Measurements from ENCODE around the gene SFI1. TPM values are rescaled to one million over a fixed set of nuclear protein-coding genes. Genes with fewer than 3 reads are reported as not detected.

The SFI1 gene
- total RNA-seq, 1 donor from 2014 or later, result 13.6 TPM

- H3K36me3 Mint-ChIP-seq (ENCODE audit: low read depth, unreplicated experiment), result peaks cover 2% of the 10 kb centered on the region
- H3K4me1 Mint-ChIP-seq (ENCODE audit: low read depth, unreplicated experiment), result peaks cover 5% of the 10 kb centered on the region
- no peaks in the 10 kb centered on the region for H3K9me3 Mint-ChIP-seq (ENCODE audit: unreplicated experiment)
- no peak overlapping the region for H3K4me3 ChIP-seq (ENCODE audit: insufficient read depth, low read depth, low read length)
- no peak for TF ChIP-seq EZH2 (IDR thresholded peaks at IDR 0.05; ENCODE audit: insufficient read depth, low read length)
- no peak for TF ChIP-seq CTCF (IDR thresholded peaks at IDR 0.05; ENCODE audit: insufficient read depth, low read depth, low read length)
- no peak for FAIRE-seq
- no peak overlapping the region for H3K27ac Mint-ChIP-seq (ENCODE audit: unreplicated experiment)
- H3K27ac ChIP-seq (ENCODE audit: low read depth, low read length), result no peak overlapping the region
- no peaks in the 10 kb centered on the region for H3K36me3 ChIP-seq (ENCODE audit: insufficient read depth, low read length)
- H2AFZ ChIP-seq (ENCODE audit: low read depth, low read length), result no peak overlapping the region
- H4K20me1 ChIP-seq (ENCODE audit: insufficient read depth, low read length), result no peaks in the 10 kb centered on the region
- H3K4me2 ChIP-seq (ENCODE audit: low read length), result no peak overlapping the region
- no peaks in the 10 kb centered on the region for H3K79me2 ChIP-seq (ENCODE audit: insufficient read depth, low read length)
- H3K4me3 Mint-ChIP-seq (ENCODE audit: unreplicated experiment), result no peak overlapping the region
- H3K27me3 Mint-ChIP-seq (ENCODE audit: low read depth, unreplicated experiment), result no peaks in the 10 kb centered on the region
- DNase-seq (ENCODE audit: low read depth), result no peak
- no peaks in the 10 kb centered on the region for H3K9me3 ChIP-seq (ENCODE audit: insufficient read depth, low read depth, low read length)
- H3K9ac ChIP-seq (ENCODE audit: low read length), result no peak overlapping the region
- no peaks in the 10 kb centered on the region for H3K27me3 ChIP-seq (ENCODE audit: insufficient read depth, low read length)
- H3K4me1 ChIP-seq (ENCODE audit: insufficient read depth, low read length), result peaks cover 14% of the 10 kb centered on the region
These were observed 107.2 kb downstream of the SFI1 start for GRCh38 chr22:31603574-31603973.

GRCh38 chr22:31604137-31604705 lies 107.9 kb downstream of the SFI1 start:
- Histone ChIP-seq H3K4me3 (ENCODE audit: insufficient read depth, low read depth, low read length) (no peak overlapping the region), H3K9me3 (ENCODE audit: insufficient read depth, low read depth, low read length) (no peaks in the 10 kb centered on the region), H2AFZ (ENCODE audit: low read depth, low read length) (no peak overlapping the region), H3K9ac (ENCODE audit: low read length) (no peak overlapping the region), H4K20me1 (ENCODE audit: insufficient read depth, low read length) (no peaks in the 10 kb centered on the region), H3K36me3 (ENCODE audit: insufficient read depth, low read length) (no peaks in the 10 kb centered on the region), H3K4me1 (ENCODE audit: insufficient read depth, low read length) (peaks cover 14% of the 10 kb centered on the region), H3K27me3 (ENCODE audit: insufficient read depth, low read length) (no peaks in the 10 kb centered on the region), H3K4me2 (ENCODE audit: low read length) (no peak overlapping the region), H3K27ac (ENCODE audit: low read depth, low read length) (no peak overlapping the region), H3K79me2 (ENCODE audit: insufficient read depth, low read length) (no peaks in the 10 kb centered on the region)
- no peaks in the 10 kb centered on the region for H3K27me3 Mint-ChIP-seq (ENCODE audit: low read depth, unreplicated experiment)
- peaks cover 2% of the 10 kb centered on the region for H3K36me3 Mint-ChIP-seq (ENCODE audit: low read depth, unreplicated experiment)
- H3K4me3 Mint-ChIP-seq (ENCODE audit: unreplicated experiment), result peak overlapping the region; percentile 20
- DNase-seq (ENCODE audit: low read depth) (no peak), FAIRE-seq (no peak)
- H3K4me1 Mint-ChIP-seq (ENCODE audit: low read depth, unreplicated experiment), result peaks cover 5% of the 10 kb centered on the region
- H3K9me3 Mint-ChIP-seq (ENCODE audit: unreplicated experiment), result no peaks in the 10 kb centered on the region
- no peak for TF ChIP-seq CTCF (IDR thresholded peaks at IDR 0.05; ENCODE audit: insufficient read depth, low read depth, low read length)
- TF ChIP-seq EZH2 (IDR thresholded peaks at IDR 0.05; ENCODE audit: insufficient read depth, low read length), result no peak
- H3K27ac Mint-ChIP-seq (ENCODE audit: unreplicated experiment), result no peak overlapping the region
